IMR-90 (cell line): ENCODE data around the gene REPIN1.

Source experiments
- BHLHE40 ChIP-seq: fragments of 150-350 bp; IDR thresholded peaks from 2 replicates; pipeline ENCODE4 v1.6.1; 2016; ENCODE audit warnings: mild to moderate bottlenecking, low read depth, low read length
- CEBPB ChIP-seq: IDR thresholded peaks from 2 replicates; pipeline ENCODE4 v1.6.1; 2012; ENCODE audit warnings: low read depth, low read length, improper control_type of control experiment
- CHD1 ChIP-seq: IDR thresholded peaks from 2 replicates; pipeline ENCODE4 v1.6.1; 2012; ENCODE audit warnings: low read depth, low read length, improper control_type of control experiment
- CTCF ChIP-seq: conservative IDR thresholded peaks from 2 replicates; pipeline ENCODE4 v1.5.1; 2012; ENCODE audit warnings: mild to moderate bottlenecking, low read depth, low read length, improper control_type of control experiment
- MAFK ChIP-seq: IDR thresholded peaks from 2 replicates; pipeline ENCODE4 v1.6.1; 2012; ENCODE audit warnings: low read depth, low read length, improper control_type of control experiment
- MAZ ChIP-seq: IDR thresholded peaks from 2 replicates; pipeline ENCODE4 v1.6.1; 2012; ENCODE audit warnings: low read depth, mild to moderate bottlenecking, low read length, improper control_type of control experiment, moderate library complexity, borderline replicate concordance
- NFE2L2 ChIP-seq: fragments of 150-350 bp; IDR thresholded peaks from 2 replicates; pipeline ENCODE4 v1.6.1; 2016; ENCODE audit warnings: low read depth, mild to moderate bottlenecking, low read length
- POLR2A ChIP-seq: IDR thresholded peaks from 2 replicates; pipeline ENCODE4 v1.6.1; 2012; ENCODE audit warnings: mild to moderate bottlenecking, low read depth, low read length
- RAD21 ChIP-seq: IDR thresholded peaks from 2 replicates; pipeline ENCODE4 v1.6.1; 2012; ENCODE audit warnings: low read length, improper control_type of control experiment
- RCOR1 ChIP-seq: IDR thresholded peaks from 2 replicates; pipeline ENCODE4 v1.6.1; 2012; ENCODE audit warnings: mild to moderate bottlenecking, low read length, improper control_type of control experiment; ENCODE audit not compliant: insufficient replicate concordance
- RFX5 ChIP-seq: IDR thresholded peaks from 2 replicates; pipeline ENCODE4 v1.8.0; 2012; ENCODE audit warnings: low read depth, mild to moderate bottlenecking, low read length, moderate library complexity
- SMC3 ChIP-seq: fragments of 150-350 bp; IDR thresholded peaks from 2 replicates; pipeline ENCODE4 v1.6.1; 2016; ENCODE audit warnings: low read depth, mild to moderate bottlenecking, antibody characterized with exemption, low read length, moderate library complexity
- USF2 ChIP-seq: fragments of 150-350 bp; IDR thresholded peaks from 2 replicates; pipeline ENCODE4 v1.6.1; 2017; ENCODE audit warnings: mild to moderate bottlenecking, antibody characterized with exemption, low read length, low read depth

GRCh38 chr7:150396851-150397260 is 28.2 kb downstream of the REPIN1 start:
- TF ChIP-seq CTCF (no peak), POLR2A (no peak), RAD21 (no peak), USF2 (no peak), MAFK (no peak), RFX5 (no peak), BHLHE40 (no peak), MAZ (no peak), RCOR1 (no peak), SMC3 (no peak), CEBPB (no peak), CHD1 (no peak), NFE2L2 (no peak)
